HepG2 (cell line): ENCODE data around the gene TTBK1. TPM values are rescaled to one million over a fixed set of nuclear protein-coding genes. Genes with fewer than 3 reads are reported as not detected.

Experiments
- AKAP8 ChIP-seq: sonication (generic); formaldehyde crosslinking; IDR thresholded peaks from 2 replicates; pipeline ENCODE4 v1.5.1; 2020; ENCODE audit warnings: mild to moderate bottlenecking, missing genetic modification reagents
- BRD4 ChIP-seq: sonication (generic); formaldehyde crosslinking; IDR thresholded peaks from 2 replicates; pipeline ENCODE4 v1.4.0; 2020; ENCODE audit warnings: missing genetic modification reagents
- CEBPZ ChIP-seq: IDR thresholded peaks from 2 replicates; pipeline ENCODE4 v1.6.1; 2012; ENCODE audit warnings: low read length, improper control_type of control experiment
- HNF1B ChIP-seq: sonication (generic); formaldehyde crosslinking; IDR thresholded peaks from 2 replicates; pipeline ENCODE4 v1.5.1; 2020; ENCODE audit warnings: mild to moderate bottlenecking, moderate library complexity, missing genetic modification reagents
- HOXA7 ChIP-seq: sonication (generic); formaldehyde crosslinking; IDR thresholded peaks from 2 replicates; pipeline ENCODE4 v1.8.1; 2022; ENCODE audit warnings: mild to moderate bottlenecking, missing genetic modification reagents, moderate library complexity
- MATR3 ChIP-seq: sonication (generic); formaldehyde crosslinking; IDR thresholded peaks from 2 replicates; pipeline ENCODE4 v1.4.0; 2020; ENCODE audit warnings: missing genetic modification reagents
- PAX8 ChIP-seq: sonication (generic); formaldehyde crosslinking; IDR thresholded peaks from 2 replicates; pipeline ENCODE4 v1.8.0; 2022; ENCODE audit warnings: mild to moderate bottlenecking, missing genetic modification reagents, borderline replicate concordance
- SMAD1 ChIP-seq: sonication (generic); formaldehyde crosslinking; IDR thresholded peaks from 2 replicates; pipeline ENCODE4 v1.4.0; 2020; ENCODE audit warnings: missing genetic modification reagents, low read depth, mild to moderate bottlenecking, borderline replicate concordance
- TP53 ChIP-seq: sonication (generic); formaldehyde crosslinking; conservative IDR thresholded peaks from 2 replicates; pipeline ENCODE4 v1.4.0; 2020; ENCODE audit warnings: missing genetic modification reagents
- ZBTB26 ChIP-seq: IDR thresholded peaks from 2 replicates; pipeline ENCODE4 v1.6.1; 2016; ENCODE audit warnings: missing compliant biosample characterization, missing genetic modification reagents, borderline replicate concordance
- ZNF44 ChIP-seq: sonication (generic); formaldehyde crosslinking; IDR thresholded peaks from 2 replicates; pipeline ENCODE4 v1.5.1; 2020; ENCODE audit warnings: mild to moderate bottlenecking, missing genetic modification reagents
- ZNF484 ChIP-seq: sonication (generic); formaldehyde crosslinking; IDR thresholded peaks from 2 replicates; pipeline ENCODE4 v1.5.1; 2020; ENCODE audit warnings: mild to moderate bottlenecking, low read depth, missing genetic modification reagents, borderline replicate concordance
- ZNF740 ChIP-seq: sonication (generic); formaldehyde crosslinking; IDR thresholded peaks from 2 replicates; pipeline ENCODE4 v1.4.0; 2020; ENCODE audit warnings: missing genetic modification reagents
- ZNF775 ChIP-seq: sonication (generic); formaldehyde crosslinking; IDR thresholded peaks from 2 replicates; pipeline ENCODE4 v1.4.0; 2020; ENCODE audit warnings: missing genetic modification reagents, mild to moderate bottlenecking, moderate library complexity, borderline replicate concordance
- ZNF850 ChIP-seq: sonication (generic); formaldehyde crosslinking; conservative IDR thresholded peaks from 2 replicates; pipeline ENCODE4 v1.9.0; 2021; ENCODE audit warnings: mild to moderate bottlenecking, missing genetic modification reagents
- polyA plus RNA-seq, 8 experiments: library from polyadenylated mRNA; depleted of rRNA in 3 of 8; stranded (reverse) in 7 of 8; unstranded in 1 of 8; fragments of >200 nt; fragmentation: Illumina TruSeq in 4 of 8; extraction: Trizol in 4 of 8; gene quantifications; 2 replicates each; pipeline versions ENCODE4 v1.2.1 to v1.2.3, GENCODE V29; 2011 to 2016; ENCODE audit warnings: low read depth in 4 of 8, missing spikeins in 1 of 8, mixed read lengths in 1 of 8; ENCODE audit not compliant: insufficient read depth in 1 of 8
- total RNA-seq, 5 experiments: library from RNA; depleted of rRNA; stranded (reverse); fragments of >200 nt; fragmentation: Illumina TruSeq; extraction: Trizol; gene quantifications; 2 replicates each; pipeline ENCODE4 v1.2.3, GENCODE V29; 2016; ENCODE audit warnings: low read depth in 1 of 5

TTBK1 gene
- total and polyA plus RNA-seq, 2 of the 13 experiments (the other 11 are each of a cell fraction or from before 2014, with no cell fraction given), result 0.24 to 0.33 TPM

DNA sequence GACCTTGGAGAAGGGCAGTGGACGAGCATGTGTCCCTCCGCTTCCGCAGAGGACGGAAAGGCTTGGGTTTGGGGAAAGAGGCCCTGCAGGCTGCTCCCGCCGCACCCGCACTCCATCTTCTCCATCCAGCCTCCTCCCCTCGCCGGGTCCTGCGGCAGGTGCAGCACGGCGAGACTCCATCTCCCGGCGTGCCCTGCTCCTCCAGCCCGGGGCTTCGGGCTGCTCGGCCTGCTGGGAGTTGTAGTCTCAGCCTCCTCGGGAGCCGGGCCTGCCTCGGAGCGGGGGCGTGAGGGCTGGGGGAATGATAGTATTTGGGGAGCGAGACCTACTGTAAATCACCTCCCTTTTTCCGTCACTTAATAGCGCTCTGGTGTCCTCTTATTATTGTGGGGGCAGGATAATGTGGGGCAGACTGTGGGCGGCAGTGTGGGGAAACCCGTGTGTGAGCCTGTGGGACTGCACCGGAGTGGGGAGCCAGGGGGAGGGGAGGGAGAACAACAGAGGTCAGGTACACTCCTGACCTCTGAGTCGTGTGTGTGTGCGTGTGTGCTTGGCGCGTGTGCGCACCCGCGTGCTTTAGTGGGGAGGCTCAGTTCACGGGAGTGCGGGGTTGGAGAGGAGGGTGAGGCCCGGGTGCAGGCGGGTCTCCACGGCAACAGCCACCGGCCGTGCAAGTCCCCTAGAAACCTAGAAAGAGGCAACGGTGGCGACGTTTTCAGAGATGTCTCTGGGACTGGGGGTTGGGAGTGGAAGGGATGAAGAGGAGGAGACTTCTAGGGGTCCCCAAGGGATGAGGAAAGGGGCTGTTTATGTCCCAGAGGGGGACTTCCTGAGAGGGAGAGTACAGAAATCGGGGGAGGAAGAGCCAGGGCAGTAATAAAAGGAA, 4.1 kb downstream of the TTBK1 start (continued):
- TF ChIP-seq ZNF775 (CRISPR knock-in tag), result no peak
- peak; percentile 92 for TF ChIP-seq AKAP8
- peak; percentile 14; the same call in 1 of the 2 replicates for TF ChIP-seq ZNF44 (CRISPR knock-in tag)
- TF ChIP-seq HNF1B (CRISPR knock-in tag), result peak; percentile 74
- TF ChIP-seq ZBTB26 (CRISPR knock-in tag), result no peak; the same call in none of the 2 replicates
- TF ChIP-seq ZNF484 (CRISPR knock-in tag), result no peak
- no peak for TF ChIP-seq SMAD1
- TF ChIP-seq CEBPZ, result no peak
- 0 out of 2 replicates have a peak, but pooled peaks have one; percentile 18 for TF ChIP-seq PAX8
- no peak for TF ChIP-seq MATR3
- no peak for TF ChIP-seq HOXA7 (CRISPR knock-in tag)
- TF ChIP-seq BRD4 (CRISPR knock-in tag), result no peak; the same call in 1 of the 2 replicates
- TF ChIP-seq ZNF850 (CRISPR knock-in tag), result peak; percentile 84; the same call in 1 of the 2 replicates
- TF ChIP-seq TP53 (CRISPR knock-in tag), result no peak
- TF ChIP-seq ZNF740, result no peak
